Testis (tissue), 3 donors: ENCODE results near the gene PTAFR. TPM values are rescaled to one million over a fixed set of nuclear protein-coding genes. Genes with fewer than 3 reads are reported as not detected.

Experiments
- DNase-seq: peaks from one replicate; pipeline ENCODE4 v3.0.0-alpha.2; 2019
- H3K27ac ChIP-seq, 2 donors: fragments of 200-600 bp; sonication (generic); one replicate each; pipeline ENCODE4 v1.5.1; 2019
- H3K27me3 ChIP-seq: fragments of 200-600 bp; sonication (generic); one replicate; pipeline ENCODE4 v1.5.1; 2019
- H3K36me3 ChIP-seq: fragments of 200-600 bp; sonication (generic); one replicate; pipeline ENCODE4 v1.5.1; 2017; ENCODE audit warnings: low read depth; ENCODE audit errors: missing control alignments
- H3K4me1 ChIP-seq: fragments of 200-600 bp; sonication (generic); one replicate; pipeline ENCODE4 v1.5.1; 2019
- H3K4me3 ChIP-seq, 2 donors: fragments of 200-600 bp; sonication (generic); one replicate each; pipeline ENCODE4 v1.5.1; 2017 to 2019
- H3K9me3 ChIP-seq: fragments of 200-600 bp; sonication (generic); one replicate; pipeline ENCODE4 v1.5.1; 2017
- POLR2A ChIP-seq: fragments of 450-650 bp; IDR thresholded peaks from one replicate; pipeline ENCODE4 v1.6.1; 2017; ENCODE audit warnings: antibody characterized with exemption, mild to moderate bottlenecking, moderate library complexity
- WGBS, 2 donors: methylation state at CpG; one replicate each; pipeline ENCODE4 v1.1.5; 2018; 5-methylcytosine and 5-hydroxymethylcytosine counted together
- intact Hi-C: fragments of 100-400 bp; cut with DNase I; formaldehyde crosslinking; loops from one replicate; pipeline ENCODE4 v1.15.1; 2023; ENCODE audit warnings: low total_unique reads
- polyA plus RNA-seq: library from polyadenylated mRNA; stranded (reverse); fragments of 350-450 nt; fragmentation: Illumina TruSeq; extraction: RNeasy Lipid Tissue Mini Kit (QIAGEN cat#74804); gene quantifications from one replicate; pipeline ENCODE4 v1.2.3, GENCODE V29; 2014; ENCODE audit warnings: low read depth, low replicate concordance; ENCODE audit not compliant: insufficient read depth
- total RNA-seq, 2 donors: library from RNA; depleted of rRNA; stranded (reverse); fragments of >200 nt; gene quantifications; one replicate each; pipeline ENCODE4 v1.2.3, GENCODE V29; 2016
- TF ChIP-seq, protein P1 (sequence below), 3 experiments: fragments of 450-650 bp in 2 of 3; fragments of 200-600 bp in 1 of 3; sonication (generic) in 1 of 3; IDR thresholded peaks; one replicate each; pipeline ENCODE4 v1.5.1; 2016 to 2019; ENCODE audit warnings: antibody characterized with exemption in 3 of 3, mild to moderate bottlenecking in 2 of 3, moderate library complexity in 1 of 3

Gene PTAFR
- total and polyA plus RNA-seq, 3 donors from 2014 or later: 0.94 to 4.9 (median 1.7) TPM

DNA sequence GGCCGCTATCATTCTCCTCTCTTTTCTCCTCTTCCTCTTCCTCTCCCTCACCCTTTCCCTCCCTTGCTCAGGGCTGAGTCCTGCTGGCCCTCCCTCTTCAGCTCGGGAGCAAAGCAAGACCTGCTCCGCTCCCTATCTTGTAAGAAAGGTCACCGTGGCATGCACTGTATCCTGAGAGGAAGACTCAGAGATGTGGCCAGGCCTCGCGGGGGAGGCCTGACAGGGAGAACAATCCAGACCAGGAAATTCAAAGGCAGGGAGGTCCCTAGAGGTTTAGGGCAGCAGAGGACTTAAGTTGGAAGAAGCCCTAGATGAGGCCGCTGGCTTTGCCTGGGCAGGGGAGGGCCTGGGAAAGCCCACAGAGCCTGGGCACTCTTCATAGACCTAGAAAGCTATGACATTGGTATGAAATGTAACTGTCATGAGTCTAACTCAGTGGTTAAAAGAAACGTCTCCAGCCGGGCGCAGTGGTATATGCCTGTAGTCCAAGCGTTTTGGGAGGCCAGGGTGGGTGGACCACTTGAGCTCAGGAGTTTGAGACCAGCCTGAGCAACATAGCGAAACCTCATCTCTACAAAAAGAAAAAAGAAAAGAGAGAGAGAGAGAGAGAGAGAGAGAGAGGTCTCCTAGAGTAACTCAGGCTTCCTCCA is 14.6 kb upstream of the PTAFR start:
- 59 to 63% methylated on average over 12 of the region's 12 CpGs for WGBS, 2 donors
- no peaks in the 10 kb centered on the region for H3K27me3 ChIP-seq
- H3K4me1 ChIP-seq: peaks cover 9% of the 10 kb centered on the region
- intact Hi-C loops: no loop called here
- DNase-seq: no peak
- H3K36me3 ChIP-seq: no peaks in the 10 kb centered on the region
- H3K9me3 ChIP-seq: no peaks in the 10 kb centered on the region
- TF ChIP-seq, protein P1, sequence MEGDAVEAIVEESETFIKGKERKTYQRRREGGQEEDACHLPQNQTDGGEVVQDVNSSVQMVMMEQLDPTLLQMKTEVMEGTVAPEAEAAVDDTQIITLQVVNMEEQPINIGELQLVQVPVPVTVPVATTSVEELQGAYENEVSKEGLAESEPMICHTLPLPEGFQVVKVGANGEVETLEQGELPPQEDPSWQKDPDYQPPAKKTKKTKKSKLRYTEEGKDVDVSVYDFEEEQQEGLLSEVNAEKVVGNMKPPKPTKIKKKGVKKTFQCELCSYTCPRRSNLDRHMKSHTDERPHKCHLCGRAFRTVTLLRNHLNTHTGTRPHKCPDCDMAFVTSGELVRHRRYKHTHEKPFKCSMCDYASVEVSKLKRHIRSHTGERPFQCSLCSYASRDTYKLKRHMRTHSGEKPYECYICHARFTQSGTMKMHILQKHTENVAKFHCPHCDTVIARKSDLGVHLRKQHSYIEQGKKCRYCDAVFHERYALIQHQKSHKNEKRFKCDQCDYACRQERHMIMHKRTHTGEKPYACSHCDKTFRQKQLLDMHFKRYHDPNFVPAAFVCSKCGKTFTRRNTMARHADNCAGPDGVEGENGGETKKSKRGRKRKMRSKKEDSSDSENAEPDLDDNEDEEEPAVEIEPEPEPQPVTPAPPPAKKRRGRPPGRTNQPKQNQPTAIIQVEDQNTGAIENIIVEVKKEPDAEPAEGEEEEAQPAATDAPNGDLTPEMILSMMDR (IDR thresholded peaks at IDR 0.05): no peak
- no peak for TF ChIP-seq POLR2A
- no peak overlapping the region for H3K4me3 ChIP-seq
- no peak overlapping the region for H3K27ac ChIP-seq

DNA sequence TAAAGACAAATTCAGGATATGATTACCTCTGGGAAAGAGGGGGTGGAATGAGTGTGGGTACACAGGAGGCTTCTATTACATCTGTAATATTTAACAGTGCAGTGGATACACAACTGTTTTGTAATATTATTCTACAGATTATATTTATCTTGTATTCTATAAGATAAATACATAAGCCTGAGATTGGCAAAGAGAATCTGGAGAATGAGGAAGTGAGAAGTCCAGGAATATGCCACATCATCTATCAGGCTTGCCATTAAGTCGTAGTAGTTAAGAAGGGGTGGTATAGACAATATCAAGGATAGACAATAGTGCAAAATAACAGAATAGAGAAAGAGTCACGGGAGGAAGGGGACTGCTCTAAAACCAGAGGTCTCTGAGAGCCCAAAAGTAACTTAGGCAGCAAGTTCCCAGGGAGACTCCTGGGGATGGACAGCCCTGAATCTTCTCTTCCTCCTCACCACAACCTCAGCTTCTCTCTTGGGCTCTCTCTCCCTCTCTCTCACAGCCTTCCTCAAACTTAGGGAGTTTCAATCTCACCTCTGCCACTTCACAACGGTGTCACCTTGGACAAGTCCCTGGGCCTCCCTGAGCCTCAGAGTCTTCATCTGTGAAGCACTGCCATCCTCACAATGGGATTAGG is 14.0 kb upstream of the PTAFR start:
- Histone ChIP-seq H3K4me1 (peaks cover 9% of the 10 kb centered on the region), H3K4me3 (no peak overlapping the region), H3K9me3 (no peaks in the 10 kb centered on the region), H3K36me3 (no peaks in the 10 kb centered on the region), H3K27ac (no peak overlapping the region), H3K27me3 (no peaks in the 10 kb centered on the region)
- 80 to 82% methylated on average over 3 of the region's 3 CpGs for WGBS, 2 donors
- TF ChIP-seq POLR2A: no peak
- TF ChIP-seq, protein P1 (IDR thresholded peaks at IDR 0.05): no peak
- no peak for DNase-seq
- intact Hi-C loops: no loop called here

DNA sequence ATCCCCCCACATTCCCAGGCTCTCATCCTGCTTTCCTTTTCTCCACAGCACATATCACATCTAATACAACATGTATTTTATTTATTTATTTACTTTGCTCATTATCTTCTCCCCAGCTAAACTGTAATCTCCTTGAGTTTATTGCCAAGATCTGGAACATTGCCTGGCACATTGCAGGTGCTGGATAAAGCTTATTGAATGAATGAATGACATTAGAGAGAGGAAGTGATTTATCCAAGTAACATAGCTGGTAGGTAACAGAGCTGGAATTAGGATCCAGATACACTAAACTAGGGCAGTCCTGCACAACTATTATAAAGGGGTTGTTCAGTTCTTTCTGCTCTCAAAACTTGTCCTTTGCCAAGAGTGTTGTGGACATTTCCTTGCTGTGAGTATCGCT is 8.6 kb upstream of the PTAFR start:
- no peak for DNase-seq
- no peak for TF ChIP-seq POLR2A
- TF ChIP-seq, protein P1 (IDR thresholded peaks at IDR 0.05): no peak
- no peaks in the 10 kb centered on the region for H3K4me1 ChIP-seq
- H3K4me3 ChIP-seq: no peak overlapping the region
- no peak overlapping the region for H3K27ac ChIP-seq
- H3K27me3 ChIP-seq: no peaks in the 10 kb centered on the region
- WGBS, 2 donors: 86 to 97% methylated on average over 1 of the region's 1 CpG
- H3K36me3 ChIP-seq: no peaks in the 10 kb centered on the region
- H3K9me3 ChIP-seq: no peaks in the 10 kb centered on the region
- intact Hi-C loops: no loop called here

GRCh38 chr1:28180306-28181305 is 4.1 kb upstream of the PTAFR start:
- H3K27me3 ChIP-seq: no peaks in the 10 kb centered on the region
- WGBS, 2 donors: 75 to 78% methylated on average over 12 of the region's 12 CpGs
- no peak for DNase-seq
- H3K9me3 ChIP-seq: no peaks in the 10 kb centered on the region
- TF ChIP-seq, protein P1 (IDR thresholded peaks at IDR 0.05): no peak
- TF ChIP-seq POLR2A: no peak
- H3K4me1 ChIP-seq: no peaks in the 10 kb centered on the region
- H3K4me3 ChIP-seq: no peak overlapping the region
- no peaks in the 10 kb centered on the region for H3K36me3 ChIP-seq
- no peak overlapping the region for H3K27ac ChIP-seq
- intact Hi-C loops: no loop called here
